HepG2 (cell line): ENCODE measurements around the gene AKR7A3. TPM values are rescaled to one million over a fixed set of nuclear protein-coding genes. Genes with fewer than 3 reads are reported as not detected.
"Not testable (repeated sequence)": the region's sequence is repeated elsewhere in the genome, so short reads cannot be mapped to it uniquely, and the experiment has no call there.

ENCODE experiments used
- ATAC-seq: fragments of 200-7000 bp; cut with Tn5 transposase; 3 replicates; pipeline ENCODE4 v1.9.1; 2020; ENCODE audit warnings: mild to moderate bottlenecking, moderate library complexity
- BruUV-seq: library from RNA; stranded (reverse); fragments of 400-500 nt; replicated peaks from 2 replicates; lab custom pipeline; 2021; lab: Mats Ljungman, UMichigan
- CTCF ChIA-PET: fragments of 300-600 bp; formaldehyde crosslinking; extraction: SDS; loops from one replicate; lab custom pipeline; 2021; ENCODE audit warnings: low total read pairs, inconsistent platforms, low intra/inter-chr PET ratio; lab: Yijun Ruan, JAX
- POLR2A ChIA-PET: fragments of 350-600 bp; sonication (Branson Sonifier 250); formaldehyde crosslinking; loops from one replicate; lab custom pipeline; 2020; ENCODE audit warnings: antibody characterized with exemption, inconsistent platforms; lab: Yijun Ruan, JAX
- DNase-seq: peaks from one replicate; pipeline ENCODE4 v3.0.0-alpha.2; 2015; ENCODE audit warnings: low spot score
- FAIRE-seq: peaks from 3 replicates; lab custom pipeline; 2011; peaks lifted over from hg19 to GRCh38; lab: Jason Lieb, UNC
- H2AFZ ChIP-seq: one replicate; pipeline ENCODE4 v1.6.1; 2011; ENCODE audit warnings: low read length, inconsistent platforms
- H3K27ac ChIP-seq: fragments of 300-600 bp; 3 replicates; pipeline ENCODE4 v1.8.0; 2011; ENCODE audit warnings: mixed run types, mild to moderate bottlenecking, mixed read lengths, low read length, inconsistent platforms; ENCODE audit not compliant: insufficient read depth; ENCODE audit errors: extremely low read length
- H3K27me3 ChIP-seq, 2 experiments: fragments of 200-600 bp in 1 of 2; 2 replicates in 1 of 2; 3 replicates in 1 of 2; pipeline versions ENCODE4 v1.6.0 to v1.8.0; 2011; ENCODE audit warnings: low read length in 2 of 2, mild to moderate bottlenecking in 2 of 2, moderate library complexity in 2 of 2, inconsistent platforms in 1 of 2; ENCODE audit not compliant: insufficient read depth in 2 of 2, control insufficient read depth in 1 of 2
- H3K36me3 ChIP-seq, 2 experiments: fragments of 200-600 bp in 1 of 2; replicated peaks in 1 of 2; 2 replicates in 1 of 2; 3 replicates in 1 of 2; pipeline versions ENCODE4 v1.5.1 to v1.8.0; 2011; ENCODE audit warnings: low read length in 2 of 2, inconsistent platforms in 1 of 2; ENCODE audit not compliant: insufficient read depth in 2 of 2, control insufficient read depth in 1 of 2
- H3K4me1 ChIP-seq: 2 replicates; pipeline ENCODE4 v1.5.1; 2012; ENCODE audit warnings: low read length, inconsistent platforms; ENCODE audit not compliant: insufficient read depth
- H3K4me2 ChIP-seq: 2 replicates; pipeline ENCODE4 v1.6.0; 2011; ENCODE audit warnings: low read depth, low read length, inconsistent platforms
- H3K4me3 ChIP-seq, 3 experiments: fragments of 200-600 bp in 1 of 3; sonication (generic), shearing (Covaris generic) in 1 of 3; replicated peaks in 1 of 3; 2 replicates each; pipeline ENCODE4 v1.5.1; 2011 to 2016; ENCODE audit warnings: low read length in 3 of 3, inconsistent platforms in 2 of 3, low read depth in 2 of 3, mild to moderate bottlenecking in 2 of 3, control low read depth in 1 of 3, mixed read lengths in 1 of 3; ENCODE audit not compliant: insufficient read depth in 1 of 3
- H3K79me2 ChIP-seq: one replicate; pipeline ENCODE4 v1.6.1; 2011; ENCODE audit warnings: low read length, inconsistent platforms; ENCODE audit not compliant: insufficient read depth
- H3K9ac ChIP-seq: 2 replicates; pipeline ENCODE4 v1.6.0; 2011; ENCODE audit warnings: mild to moderate bottlenecking, low read depth, low read length, inconsistent platforms; ENCODE audit not compliant: insufficient read depth
- H3K9me3 ChIP-seq: 2 replicates; pipeline ENCODE4 v1.5.1; 2012; ENCODE audit warnings: mild to moderate bottlenecking, low read length
- H4K20me1 ChIP-seq: 2 replicates; pipeline ENCODE4 v1.6.0; 2011; ENCODE audit warnings: inconsistent platforms, mild to moderate bottlenecking, low read length, moderate library complexity; ENCODE audit not compliant: insufficient read depth
- GATAD2A ChIP-seq: IDR thresholded peaks from 2 replicates; pipeline ENCODE4 v1.6.1; 2016
- HNRNPL ChIP-seq: fragments of 200-400 bp; formaldehyde crosslinking; IDR thresholded peaks from 2 replicates; pipeline ENCODE4 v1.6.1; 2017; ENCODE audit warnings: mild to moderate bottlenecking, low read depth, low read length
- WGBS: methylation state at CpG from one replicate; pipeline ENCODE4 v1.1.6; 2017; ENCODE audit warnings: low lambda C conversion rate; 5-methylcytosine and 5-hydroxymethylcytosine counted together
- in situ Hi-C: cut with HindIII; loops from 2 replicates; pipeline ENCODE4 v1.10.0; 2017; ENCODE audit warnings: low pct_unique_long_range_greater_than_20kb; ENCODE audit not compliant: extremely low pct_ligation_motif_present
- intact Hi-C: fragments of 100-400 bp; cut with micrococcal nuclease; formaldehyde crosslinking; loops from one replicate; pipeline ENCODE4 v1.10.0; 2022; ENCODE audit not compliant: unreplicated experiment
- polyA plus RNA-seq, 8 experiments: library from polyadenylated mRNA; depleted of rRNA in 3 of 8; stranded (reverse) in 7 of 8; unstranded in 1 of 8; fragments of >200 nt; fragmentation: Illumina TruSeq in 4 of 8; extraction: Trizol in 4 of 8; gene quantifications; 2 replicates each; pipeline versions ENCODE4 v1.2.1 to v1.2.3, GENCODE V29; 2011 to 2016; ENCODE audit warnings: low read depth in 4 of 8, missing spikeins in 1 of 8, mixed read lengths in 1 of 8; ENCODE audit not compliant: insufficient read depth in 1 of 8
- total RNA-seq, 5 experiments: library from RNA; depleted of rRNA; stranded (reverse); fragments of >200 nt; fragmentation: Illumina TruSeq; extraction: Trizol; gene quantifications; 2 replicates each; pipeline ENCODE4 v1.2.3, GENCODE V29; 2016; ENCODE audit warnings: low read depth in 1 of 5
- TF ChIP-seq, protein P1 (sequence below): sonication (generic); formaldehyde crosslinking; IDR thresholded peaks from 2 replicates; pipeline ENCODE4 v1.5.1; 2020; ENCODE audit warnings: mild to moderate bottlenecking, missing genetic modification reagents, moderate library complexity

AKR7A3 gene
- total and polyA plus RNA-seq, 2 of the 13 experiments (the other 11 are each of a cell fraction or from before 2014, with no cell fraction given) = 0.58 to 1.00 TPM

DNA sequence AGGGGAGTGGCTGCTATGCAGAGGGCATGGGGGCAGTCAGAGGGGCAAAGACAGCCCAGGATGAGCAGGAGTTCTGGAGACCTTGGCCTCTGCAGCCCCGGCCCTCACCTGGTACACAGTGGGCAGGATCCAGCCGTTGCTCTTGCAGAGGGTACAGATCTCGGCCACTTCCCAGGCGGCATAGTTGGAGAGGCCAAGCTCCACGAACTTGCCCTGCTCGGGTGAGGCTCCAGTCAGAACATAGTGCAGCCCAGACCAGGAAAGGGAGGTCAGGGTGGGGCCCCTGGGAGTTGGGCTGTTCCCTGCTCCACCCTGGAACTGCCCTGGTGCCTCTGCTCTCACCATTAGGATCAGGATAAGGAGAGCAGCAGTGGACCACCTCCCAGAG lies 18.2 kb downstream of the AKR7A3 start:
- H3K27me3 ChIP-seq, BruUV-seq, in situ Hi-C loops, FAIRE-seq, H3K27ac ChIP-seq, intact Hi-C loops, H3K36me3 ChIP-seq, CTCF ChIA-PET, H3K4me2 ChIP-seq, H3K79me2 ChIP-seq, DNase-seq, H4K20me1 ChIP-seq, H2AFZ ChIP-seq, H3K9me3 ChIP-seq, H3K4me3 ChIP-seq, H3K9ac ChIP-seq: not testable (repeated sequence)
- no CpG with 5 or more reads among the region's 6 CpGs for WGBS
- POLR2A ChIA-PET = interaction anchor here (1.0 kb wide), 1 partner anchor 19 kb away, joined by 4 read pairs; the partner anchor contains the start of genes EMC1 and MRTO4
- H3K4me1 ChIP-seq = peaks cover 42% of the 10 kb centered on the region
- ATAC-seq = peak; percentile 61
- TF ChIP-seq, protein P1, sequence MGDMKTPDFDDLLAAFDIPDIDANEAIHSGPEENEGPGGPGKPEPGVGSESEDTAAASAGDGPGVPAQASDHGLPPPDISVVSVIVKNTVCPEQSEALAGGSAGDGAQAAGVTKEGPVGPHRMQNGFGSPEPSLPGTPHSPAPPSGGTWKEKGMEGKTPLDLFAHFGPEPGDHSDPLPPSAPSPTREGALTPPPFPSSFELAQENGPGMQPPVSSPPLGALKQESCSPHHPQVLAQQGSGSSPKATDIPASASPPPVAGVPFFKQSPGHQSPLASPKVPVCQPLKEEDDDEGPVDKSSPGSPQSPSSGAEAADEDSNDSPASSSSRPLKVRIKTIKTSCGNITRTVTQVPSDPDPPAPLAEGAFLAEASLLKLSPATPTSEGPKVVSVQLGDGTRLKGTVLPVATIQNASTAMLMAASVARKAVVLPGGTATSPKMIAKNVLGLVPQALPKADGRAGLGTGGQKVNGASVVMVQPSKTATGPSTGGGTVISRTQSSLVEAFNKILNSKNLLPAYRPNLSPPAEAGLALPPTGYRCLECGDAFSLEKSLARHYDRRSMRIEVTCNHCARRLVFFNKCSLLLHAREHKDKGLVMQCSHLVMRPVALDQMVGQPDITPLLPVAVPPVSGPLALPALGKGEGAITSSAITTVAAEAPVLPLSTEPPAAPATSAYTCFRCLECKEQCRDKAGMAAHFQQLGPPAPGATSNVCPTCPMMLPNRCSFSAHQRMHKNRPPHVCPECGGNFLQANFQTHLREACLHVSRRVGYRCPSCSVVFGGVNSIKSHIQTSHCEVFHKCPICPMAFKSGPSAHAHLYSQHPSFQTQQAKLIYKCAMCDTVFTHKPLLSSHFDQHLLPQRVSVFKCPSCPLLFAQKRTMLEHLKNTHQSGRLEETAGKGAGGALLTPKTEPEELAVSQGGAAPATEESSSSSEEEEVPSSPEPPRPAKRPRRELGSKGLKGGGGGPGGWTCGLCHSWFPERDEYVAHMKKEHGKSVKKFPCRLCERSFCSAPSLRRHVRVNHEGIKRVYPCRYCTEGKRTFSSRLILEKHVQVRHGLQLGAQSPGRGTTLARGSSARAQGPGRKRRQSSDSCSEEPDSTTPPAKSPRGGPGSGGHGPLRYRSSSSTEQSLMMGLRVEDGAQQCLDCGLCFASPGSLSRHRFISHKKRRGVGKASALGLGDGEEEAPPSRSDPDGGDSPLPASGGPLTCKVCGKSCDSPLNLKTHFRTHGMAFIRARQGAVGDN (CRISPR knock-in tag) = peak; percentile 25; the same call in 1 of the 2 replicates
- TF ChIP-seq HNRNPL (peak; percentile 62; the same call in 1 of the 2 replicates), GATAD2A (0 out of 2 replicates have a peak, but pooled peaks have one; percentile 0)
